HFFc6 (cell line): Measurements from ENCODE around the gene PPIL4. TPM values are rescaled to one million over a fixed set of nuclear protein-coding genes. Genes with fewer than 3 reads are reported as not detected.

ENCODE experiments used
- DNase-seq: peaks from one replicate; pipeline ENCODE4 v3.0.0-alpha.2; 2018
- H3K27ac Mint-ChIP-seq: 2 replicates; pipeline ENCODE4 v1.8.0; 2020; ENCODE audit warnings: mild to moderate bottlenecking, mixed read lengths
- H3K27me3 Mint-ChIP-seq: 2 replicates; pipeline ENCODE4 v1.8.0; 2021; ENCODE audit warnings: mild to moderate bottlenecking, moderate library complexity, mixed read lengths; ENCODE audit not compliant: insufficient read depth
- H3K36me3 Mint-ChIP-seq: 2 replicates; pipeline ENCODE4 v1.8.0; 2021; ENCODE audit warnings: low read depth, mixed read lengths
- H3K4me1 Mint-ChIP-seq: 2 replicates; pipeline ENCODE4 v1.8.0; 2020; ENCODE audit warnings: low read depth, mixed read lengths
- H3K4me3 Mint-ChIP-seq: 2 replicates; pipeline ENCODE4 v1.8.0; 2020; ENCODE audit warnings: mild to moderate bottlenecking, moderate library complexity, mixed read lengths
- H3K9me3 Mint-ChIP-seq: 2 replicates; pipeline ENCODE4 v1.8.0; 2020; ENCODE audit warnings: mild to moderate bottlenecking, mixed read lengths
- CTCF ChIP-seq: fragments of 200-600 bp; sonication (generic); IDR thresholded peaks from 2 replicates; pipeline ENCODE4 v1.5.0; 2021; ENCODE audit warnings: antibody characterized with exemption, mild to moderate bottlenecking
- total RNA-seq, 6 experiments: library from RNA; stranded (reverse); fragmentation: NEBNext Ultra II Directional; extraction: Animal tissue kit (Norgen Biotek cat#: 25700); gene quantifications; 2 replicates in 1 of 6; 3 replicates in 5 of 6; pipeline ENCODE4 v1.2.3, GENCODE V29; 2021

The PPIL4 gene
- total RNA-seq, 6 experiments from 2014 or later, result 31.9 to 35.1 (median 34.6) TPM

DNA sequence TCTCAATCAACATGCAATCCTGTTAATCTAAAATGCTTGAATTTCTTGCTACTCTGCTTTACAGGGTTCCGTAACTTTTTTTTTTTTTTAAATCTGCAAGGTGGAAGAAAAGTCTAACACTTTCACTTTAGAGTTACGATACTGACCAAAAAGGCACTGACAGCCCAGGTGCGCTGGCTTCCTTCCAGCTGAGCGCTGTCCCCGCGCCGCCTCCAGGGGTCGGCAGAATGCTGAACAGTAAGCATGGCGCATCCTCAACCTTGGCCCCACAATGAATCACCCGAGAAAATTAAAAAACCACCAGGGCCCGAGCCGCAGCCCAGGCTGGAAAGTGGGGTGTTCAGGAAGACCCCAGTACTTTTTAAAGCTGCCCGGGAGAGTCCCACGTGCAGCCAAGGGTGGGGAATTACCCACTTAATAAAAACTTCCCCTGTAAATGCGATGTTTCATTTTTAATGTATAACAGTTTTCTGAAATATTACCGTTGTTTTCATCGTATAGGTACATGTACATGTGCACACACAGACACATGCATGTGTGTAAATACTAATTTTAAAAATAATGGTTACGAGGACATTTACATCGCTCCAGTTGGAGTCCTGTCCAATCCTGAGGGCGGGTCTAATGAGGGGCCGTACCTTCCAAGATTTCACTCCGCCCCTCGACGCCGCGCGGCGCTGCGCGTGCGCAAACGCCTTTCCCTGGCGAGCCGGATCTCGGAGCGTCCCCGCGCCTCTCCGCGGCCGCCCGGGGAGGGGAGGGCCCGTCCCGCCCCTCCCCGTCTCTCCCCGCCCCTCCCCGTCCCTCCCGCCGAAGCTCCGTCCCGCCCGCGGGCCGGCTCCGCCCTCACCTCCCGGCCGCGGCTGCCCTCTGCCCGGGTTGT, 19.9 kb upstream of the PPIL4 start, which contains the start of gene GINM1:
Gene GINM1 (plus strand): TSS at position 849 of the 883 bp plus-strand sequence. CDS start 40 bp downstream, outside the sequence.
- no peaks in the 10 kb centered on the region for H3K27me3 Mint-ChIP-seq
- TF ChIP-seq CTCF, result peak; percentile 80
- no peaks in the 10 kb centered on the region for H3K36me3 Mint-ChIP-seq
- H3K4me1 Mint-ChIP-seq, result peaks cover 34% of the 10 kb centered on the region
- H3K9me3 Mint-ChIP-seq, result no peaks in the 10 kb centered on the region
- H3K27ac Mint-ChIP-seq, result peak within 1 kb of the TSS; percentile 84
- DNase-seq, result peak; percentile 91
- H3K4me3 Mint-ChIP-seq, result peak within 1 kb of the TSS; percentile 91

GRCh38 chr6:149563928-149564325, 18.1 kb upstream of the PPIL4 start:
- H3K4me1 Mint-ChIP-seq, result peaks cover 34% of the 10 kb centered on the region
- peaks cover 6% of the 10 kb centered on the region; the same call in 1 of the 2 replicates for H3K27me3 Mint-ChIP-seq
- H3K27ac Mint-ChIP-seq, result peak overlapping the region; percentile 47; the same call in 1 of the 2 replicates
- peak overlapping the region; percentile 55 for H3K4me3 Mint-ChIP-seq
- DNase-seq, result no peak
- H3K9me3 Mint-ChIP-seq, result no peaks in the 10 kb centered on the region
- TF ChIP-seq CTCF, result no peak
- H3K36me3 Mint-ChIP-seq, result no peaks in the 10 kb centered on the region

DNA sequence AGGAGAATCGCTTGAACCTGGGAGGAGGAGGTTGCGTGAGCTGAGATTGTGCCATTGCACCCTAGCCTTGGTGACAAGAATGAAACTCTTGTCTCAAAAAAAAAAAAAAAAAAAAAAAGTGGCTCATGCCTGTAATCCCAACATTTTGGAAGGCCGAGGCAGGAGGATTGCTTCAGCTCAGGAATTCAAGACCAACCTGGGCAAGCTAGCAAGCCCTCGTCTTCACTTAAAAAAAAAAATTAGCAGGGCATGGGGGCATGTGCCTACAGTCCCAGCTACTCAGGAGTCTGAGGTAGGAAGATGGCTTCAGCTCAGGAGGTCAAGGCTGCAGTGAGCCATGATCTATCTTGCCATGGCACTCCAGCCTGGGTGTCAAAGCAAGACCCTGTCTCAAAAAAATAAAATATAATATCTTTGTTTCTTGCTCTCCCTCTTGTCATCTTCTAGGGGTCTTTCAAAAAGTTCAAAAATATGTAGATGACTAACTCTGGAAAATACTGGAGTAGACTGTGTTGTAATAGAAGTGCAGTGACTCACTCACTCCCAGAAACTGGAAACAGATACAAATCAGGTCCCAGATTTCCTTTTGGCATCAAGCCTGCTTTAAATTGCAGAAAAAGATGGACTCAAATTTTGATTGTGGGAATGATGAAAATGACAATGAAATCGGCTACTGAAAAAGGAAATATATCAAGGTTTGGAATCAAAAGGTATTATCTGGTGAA, 17.5 kb upstream of the PPIL4 start:
- Mint-ChIP-seq H3K36me3 (no peaks in the 10 kb centered on the region), H3K27ac (peak overlapping the region; percentile 47), H3K9me3 (no peaks in the 10 kb centered on the region), H3K4me1 (peaks cover 34% of the 10 kb centered on the region), H3K27me3 (peaks cover 6% of the 10 kb centered on the region; the same call in 1 of the 2 replicates), H3K4me3 (peak overlapping the region; percentile 55)
- peak; percentile 77 for DNase-seq
- no peak for TF ChIP-seq CTCF

DNA sequence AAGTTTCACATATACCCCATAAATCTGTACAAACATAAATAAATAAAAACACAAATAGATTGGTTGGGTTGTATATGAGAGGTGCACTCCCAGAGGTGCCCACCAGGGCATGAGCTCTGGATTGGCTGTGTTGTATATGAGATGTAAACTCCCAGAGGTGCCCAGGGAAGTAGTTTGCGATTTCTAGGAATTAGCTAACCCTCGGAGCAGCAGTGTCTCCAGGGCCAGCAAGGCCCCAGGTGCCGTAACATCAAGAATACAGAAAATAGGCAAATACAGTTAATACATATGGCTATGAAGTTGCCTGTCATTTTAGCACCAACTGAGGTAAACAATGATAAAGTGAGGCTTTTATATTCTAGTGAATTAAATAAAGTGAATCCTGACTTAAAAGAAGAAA, 14.9 kb upstream of the PPIL4 start:
- Mint-ChIP-seq H3K27me3 (peaks cover 10% of the 10 kb centered on the region; the same call in 1 of the 2 replicates), H3K4me1 (peaks cover 28% of the 10 kb centered on the region), H3K4me3 (no peak overlapping the region), H3K9me3 (no peaks in the 10 kb centered on the region), H3K27ac (no peak overlapping the region), H3K36me3 (no peaks in the 10 kb centered on the region)
- TF ChIP-seq CTCF, result peak; percentile 78
- no peak for DNase-seq

GRCh38 chr6:149559389-149559788, 13.5 kb upstream of the PPIL4 start:
- no peaks in the 10 kb centered on the region for H3K36me3 Mint-ChIP-seq
- H3K4me3 Mint-ChIP-seq, result no peak overlapping the region
- no peaks in the 10 kb centered on the region for H3K9me3 Mint-ChIP-seq
- no peak overlapping the region for H3K27ac Mint-ChIP-seq
- TF ChIP-seq CTCF, result no peak
- peaks cover 19% of the 10 kb centered on the region for H3K4me1 Mint-ChIP-seq
- peaks cover 18% of the 10 kb centered on the region for H3K27me3 Mint-ChIP-seq
- no peak for DNase-seq
